ENCODE measurements around the gene PGR.

The PGR gene

DNA sequence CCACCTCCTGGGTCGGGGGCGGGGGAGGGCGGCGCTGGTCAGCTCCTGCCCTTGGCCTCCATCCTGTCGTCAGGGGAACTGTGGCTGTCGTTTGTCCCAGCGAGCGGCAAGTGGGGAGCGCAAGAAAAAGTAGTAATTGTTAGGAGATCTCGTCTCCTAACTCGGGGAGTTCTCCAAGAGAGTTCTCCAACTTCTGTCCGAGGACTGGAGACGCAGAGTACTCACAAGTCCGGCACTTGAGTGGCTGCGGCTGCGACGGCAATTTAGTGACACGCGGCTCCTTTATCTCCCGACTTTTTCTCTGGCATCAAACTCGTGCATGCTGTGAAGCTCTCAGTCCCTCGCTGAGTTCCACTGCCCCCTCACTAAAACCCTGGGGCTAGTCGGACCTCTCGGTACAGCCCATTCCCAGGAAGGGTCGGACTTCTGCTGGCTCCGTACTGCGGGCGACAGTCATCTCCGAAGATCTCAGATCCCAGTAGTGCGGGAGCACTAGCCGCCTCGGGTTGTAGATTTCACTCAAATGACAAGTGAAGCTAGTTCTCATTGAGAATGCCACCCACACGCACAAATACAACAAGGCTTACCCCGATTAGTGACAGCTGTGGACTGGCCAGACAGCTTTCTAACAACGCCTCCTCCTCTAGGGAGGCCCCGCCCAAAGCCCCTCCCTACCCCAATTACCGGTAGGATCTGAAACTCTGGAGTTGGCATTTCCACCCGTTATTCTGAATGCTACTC lies at the start of gene PGR:
Gene PGR (minus strand): TSS at position 611 of the 741 bp plus-strand sequence. CDS start 743 bp downstream, outside the sequence.
- DNase-seq (ENCODE audit: extremely low read depth, insufficient read length): no peak
- H3K36me3 ChIP-seq (ENCODE audit: control insufficient read depth, insufficient read depth, low read length): no peaks in the 10 kb centered on the region
- no peak within 1 kb of the TSS for H3K4me3 ChIP-seq (replicated peaks; ENCODE audit: low read depth, low read length)
- no peaks in the 10 kb centered on the region for H3K27me3 ChIP-seq (replicated peaks; ENCODE audit: control insufficient read depth, insufficient read depth, low read length)
- TF ChIP-seq, protein P1, sequence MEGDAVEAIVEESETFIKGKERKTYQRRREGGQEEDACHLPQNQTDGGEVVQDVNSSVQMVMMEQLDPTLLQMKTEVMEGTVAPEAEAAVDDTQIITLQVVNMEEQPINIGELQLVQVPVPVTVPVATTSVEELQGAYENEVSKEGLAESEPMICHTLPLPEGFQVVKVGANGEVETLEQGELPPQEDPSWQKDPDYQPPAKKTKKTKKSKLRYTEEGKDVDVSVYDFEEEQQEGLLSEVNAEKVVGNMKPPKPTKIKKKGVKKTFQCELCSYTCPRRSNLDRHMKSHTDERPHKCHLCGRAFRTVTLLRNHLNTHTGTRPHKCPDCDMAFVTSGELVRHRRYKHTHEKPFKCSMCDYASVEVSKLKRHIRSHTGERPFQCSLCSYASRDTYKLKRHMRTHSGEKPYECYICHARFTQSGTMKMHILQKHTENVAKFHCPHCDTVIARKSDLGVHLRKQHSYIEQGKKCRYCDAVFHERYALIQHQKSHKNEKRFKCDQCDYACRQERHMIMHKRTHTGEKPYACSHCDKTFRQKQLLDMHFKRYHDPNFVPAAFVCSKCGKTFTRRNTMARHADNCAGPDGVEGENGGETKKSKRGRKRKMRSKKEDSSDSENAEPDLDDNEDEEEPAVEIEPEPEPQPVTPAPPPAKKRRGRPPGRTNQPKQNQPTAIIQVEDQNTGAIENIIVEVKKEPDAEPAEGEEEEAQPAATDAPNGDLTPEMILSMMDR (IDR thresholded peaks at IDR 0.05; ENCODE audit: insufficient read depth, low read length, poor library complexity, severe bottlenecking): no peak

DNA sequence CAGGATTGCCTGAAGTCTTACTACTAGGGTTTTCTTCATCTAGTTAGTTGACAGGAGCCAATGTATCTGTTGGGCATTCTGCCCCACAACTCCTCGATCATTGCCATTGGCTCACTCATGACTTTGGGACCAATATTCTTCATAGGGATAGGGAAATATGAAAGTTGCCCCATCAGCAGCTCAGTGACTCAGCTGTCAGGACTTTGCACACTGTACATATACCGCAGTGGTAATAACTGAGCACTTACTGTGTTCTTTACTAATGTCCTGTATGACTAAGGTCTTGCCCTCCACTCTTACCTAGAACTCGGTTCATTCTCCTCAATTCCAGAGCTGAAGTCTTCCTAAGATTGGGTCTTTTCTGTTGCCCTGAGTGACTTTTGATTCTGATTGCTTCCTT lies 46.8 kb upstream of the PGR start:
- H3K27me3 ChIP-seq (replicated peaks; ENCODE audit: control insufficient read depth, insufficient read depth, low read length): no peaks in the 10 kb centered on the region
- no peak for DNase-seq (ENCODE audit: extremely low read depth, insufficient read length)
- TF ChIP-seq, protein P1 (IDR thresholded peaks at IDR 0.05; ENCODE audit: insufficient read depth, low read length, poor library complexity, severe bottlenecking): no peak
- no peaks in the 10 kb centered on the region for H3K36me3 ChIP-seq (ENCODE audit: control insufficient read depth, insufficient read depth, low read length)
- no peak overlapping the region for H3K4me3 ChIP-seq (replicated peaks; ENCODE audit: low read depth, low read length)

DNA sequence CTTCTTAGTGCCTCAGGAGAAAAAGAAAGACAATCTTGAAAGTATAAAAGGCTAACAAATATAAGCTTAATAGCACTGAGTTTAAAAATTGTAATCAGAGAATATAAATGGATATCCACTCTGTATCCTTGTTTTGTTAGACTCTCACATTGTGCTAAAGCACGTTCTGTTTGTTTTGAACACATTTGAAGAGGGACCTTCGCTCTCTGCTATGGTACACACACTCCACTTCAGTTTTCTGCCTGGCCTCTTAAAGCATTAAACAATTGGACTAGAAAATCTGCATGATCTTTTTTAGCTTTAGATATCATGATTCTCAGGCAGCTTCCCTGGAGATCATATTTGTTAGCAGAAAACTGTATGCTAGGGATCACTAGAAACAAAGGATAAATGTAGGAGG lies 40.3 kb upstream of the PGR start:
- Histone ChIP-seq H3K27me3 (replicated peaks; ENCODE audit: control insufficient read depth, insufficient read depth, low read length) (no peaks in the 10 kb centered on the region), H3K4me3 (replicated peaks; ENCODE audit: low read depth, low read length) (no peak overlapping the region), H3K36me3 (ENCODE audit: control insufficient read depth, insufficient read depth, low read length) (no peaks in the 10 kb centered on the region)
- no peak for DNase-seq (ENCODE audit: extremely low read depth, insufficient read length)
- TF ChIP-seq, protein P1 (IDR thresholded peaks at IDR 0.05; ENCODE audit: insufficient read depth, low read length, poor library complexity, severe bottlenecking): no peak

DNA sequence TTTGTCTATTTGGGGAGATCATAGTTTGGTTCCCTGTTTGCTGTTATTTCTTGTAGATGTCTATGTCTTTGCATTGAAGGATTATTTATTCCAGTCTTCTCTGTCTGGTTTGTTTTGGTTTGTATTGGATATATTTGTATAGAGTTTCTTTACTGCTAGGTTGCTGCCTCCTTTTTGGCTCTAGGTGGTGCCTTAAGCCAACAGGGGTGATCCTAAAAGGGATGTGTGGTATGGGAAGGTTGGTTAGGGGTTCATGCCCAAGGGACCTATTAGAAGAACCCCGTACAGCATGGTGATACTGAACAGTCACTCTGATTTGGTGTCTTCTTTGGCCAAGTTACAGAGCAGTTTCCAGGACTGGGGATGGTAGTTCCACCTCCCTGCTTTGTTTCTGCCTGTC lies 36.4 kb upstream of the PGR start:
- no peaks in the 10 kb centered on the region for H3K27me3 ChIP-seq (replicated peaks; ENCODE audit: control insufficient read depth, insufficient read depth, low read length)
- H3K36me3 ChIP-seq (ENCODE audit: control insufficient read depth, insufficient read depth, low read length): no peaks in the 10 kb centered on the region
- DNase-seq (ENCODE audit: extremely low read depth, insufficient read length): no peak
- TF ChIP-seq, protein P1 (IDR thresholded peaks at IDR 0.05; ENCODE audit: insufficient read depth, low read length, poor library complexity, severe bottlenecking): no peak
- H3K4me3 ChIP-seq (replicated peaks; ENCODE audit: low read depth, low read length): no peak overlapping the region

DNA sequence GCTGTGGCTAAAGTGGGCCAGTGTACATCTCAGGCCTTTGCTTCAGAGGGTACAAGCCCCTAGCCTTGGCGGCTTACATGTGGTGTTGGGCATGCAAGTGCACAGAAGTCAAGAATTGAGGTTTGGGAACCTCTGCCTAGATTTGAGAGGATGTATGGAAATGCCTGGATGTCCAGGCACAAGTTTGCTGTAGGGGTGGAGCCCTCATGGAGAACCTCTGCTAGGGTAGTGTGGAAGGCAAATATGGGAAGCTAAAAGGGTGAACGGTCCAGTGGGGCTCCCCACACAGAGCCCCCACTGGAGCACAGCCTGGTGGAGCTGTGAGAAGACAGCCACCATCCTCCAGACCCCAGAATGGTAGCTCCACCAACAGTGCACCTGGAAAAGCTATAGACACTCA lies 28.5 kb upstream of the PGR start:
- DNase-seq (ENCODE audit: extremely low read depth, insufficient read length): no peak
- TF ChIP-seq, protein P1 (IDR thresholded peaks at IDR 0.05; ENCODE audit: insufficient read depth, low read length, poor library complexity, severe bottlenecking): no peak
- Histone ChIP-seq H3K36me3 (ENCODE audit: control insufficient read depth, insufficient read depth, low read length) (no peaks in the 10 kb centered on the region), H3K4me3 (replicated peaks; ENCODE audit: low read depth, low read length) (no peak overlapping the region), H3K27me3 (replicated peaks; ENCODE audit: control insufficient read depth, insufficient read depth, low read length) (no peaks in the 10 kb centered on the region)
